ENCODE data around the gene CST9.

DNA sequence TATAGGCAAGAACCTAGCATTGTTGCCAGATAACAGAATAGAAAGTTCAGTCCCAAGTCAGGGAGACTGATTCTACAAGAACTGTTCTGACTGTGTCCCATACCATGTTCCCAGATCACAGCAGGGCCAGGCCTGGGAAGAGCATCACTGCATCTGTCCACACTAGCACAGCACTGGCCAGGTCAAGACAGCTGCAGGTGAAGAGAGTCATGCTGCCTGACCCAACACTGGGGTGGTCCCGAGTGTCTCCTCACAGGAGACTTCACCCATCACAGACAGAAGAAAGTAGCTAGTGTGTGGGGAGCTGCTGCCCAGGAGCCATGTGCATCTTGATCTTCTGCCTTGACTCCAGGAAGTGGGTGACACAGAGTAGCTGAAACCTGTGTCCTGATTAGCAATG, 36.1 kb downstream of the CST9 start:
- TF ChIP-seq, protein P1, sequence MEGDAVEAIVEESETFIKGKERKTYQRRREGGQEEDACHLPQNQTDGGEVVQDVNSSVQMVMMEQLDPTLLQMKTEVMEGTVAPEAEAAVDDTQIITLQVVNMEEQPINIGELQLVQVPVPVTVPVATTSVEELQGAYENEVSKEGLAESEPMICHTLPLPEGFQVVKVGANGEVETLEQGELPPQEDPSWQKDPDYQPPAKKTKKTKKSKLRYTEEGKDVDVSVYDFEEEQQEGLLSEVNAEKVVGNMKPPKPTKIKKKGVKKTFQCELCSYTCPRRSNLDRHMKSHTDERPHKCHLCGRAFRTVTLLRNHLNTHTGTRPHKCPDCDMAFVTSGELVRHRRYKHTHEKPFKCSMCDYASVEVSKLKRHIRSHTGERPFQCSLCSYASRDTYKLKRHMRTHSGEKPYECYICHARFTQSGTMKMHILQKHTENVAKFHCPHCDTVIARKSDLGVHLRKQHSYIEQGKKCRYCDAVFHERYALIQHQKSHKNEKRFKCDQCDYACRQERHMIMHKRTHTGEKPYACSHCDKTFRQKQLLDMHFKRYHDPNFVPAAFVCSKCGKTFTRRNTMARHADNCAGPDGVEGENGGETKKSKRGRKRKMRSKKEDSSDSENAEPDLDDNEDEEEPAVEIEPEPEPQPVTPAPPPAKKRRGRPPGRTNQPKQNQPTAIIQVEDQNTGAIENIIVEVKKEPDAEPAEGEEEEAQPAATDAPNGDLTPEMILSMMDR (IDR thresholded peaks at IDR 0.05; ENCODE audit: borderline replicate concordance, extremely low read depth, low read length, poor library complexity, severe bottlenecking), result no peak
- no peak for TF ChIP-seq EZH2 (IDR thresholded peaks at IDR 0.05; ENCODE audit: borderline replicate concordance, low read depth, low read length, severe bottlenecking)

Measured in DND-41 (cell line).